Measurements from ENCODE around the gene DISC1. TPM values are rescaled to one million over a fixed set of nuclear protein-coding genes. Genes with fewer than 3 reads are reported as not detected.

The DISC1 gene
- total RNA-seq, 1 donor from 2014 or later = 16.0 TPM

- intact Hi-C loops (cut with DNase I) = no loop called here
- Histone ChIP-seq H3K4me3 (no peak overlapping the region), H3K9me3 (peaks cover 0 to 5% of the 10 kb centered on the region in 2 donors), H3K27ac (no peak overlapping the region), H3K27me3 (no peaks in the 10 kb centered on the region), H3K4me1 (no peaks in the 10 kb centered on the region), H3K36me3 (no peaks in the 10 kb centered on the region)
- no peak for DNase-seq (ENCODE audit: low spot score in 2 of 2)
- no peak for TF ChIP-seq CTCF (IDR thresholded peaks at IDR 0.05)
Observed at GRCh38 chr1:231670755-231671154, 44.2 kb downstream of the DISC1 start.

GRCh38 chr1:231674575-231674974 is 48.0 kb downstream of the DISC1 start:
- intact Hi-C loops (cut with DNase I) = no loop called here
- H3K4me3 ChIP-seq = no peak overlapping the region
- H3K27me3 ChIP-seq = no peaks in the 10 kb centered on the region
- H3K4me1 ChIP-seq = no peaks in the 10 kb centered on the region
- H3K36me3 ChIP-seq = no peaks in the 10 kb centered on the region
- DNase-seq (ENCODE audit: low spot score in 2 of 2) = no peak
- TF ChIP-seq CTCF (IDR thresholded peaks at IDR 0.05) = no peak
- no peak overlapping the region for H3K27ac ChIP-seq
- H3K9me3 ChIP-seq = peaks cover 0 to 5% of the 10 kb centered on the region in 2 donors

- H3K27me3 ChIP-seq = no peaks in the 10 kb centered on the region
- H3K4me1 ChIP-seq = no peaks in the 10 kb centered on the region
- no peaks in the 10 kb centered on the region for H3K36me3 ChIP-seq
- intact Hi-C loops (cut with DNase I) = no loop called here
- H3K4me3 ChIP-seq = no peak overlapping the region
- no peak overlapping the region for H3K27ac ChIP-seq
- DNase-seq (ENCODE audit: low spot score in 2 of 2) = no peak
- TF ChIP-seq CTCF (IDR thresholded peaks at IDR 0.05) = no peak
- H3K9me3 ChIP-seq = no peaks in the 10 kb centered on the region
Observed at GRCh38 chr1:231676487-231676886, 49.9 kb downstream of the DISC1 start.

GRCh38 chr1:231677442-231677841 is 50.9 kb downstream of the DISC1 start:
- no peak for TF ChIP-seq CTCF (IDR thresholded peaks at IDR 0.05)

GRCh38 chr1:231678011-231678432 is 51.4 kb downstream of the DISC1 start:
- Histone ChIP-seq H3K4me1 (no peaks in the 10 kb centered on the region), H3K27ac (no peak overlapping the region), H3K9me3 (no peaks in the 10 kb centered on the region), H3K36me3 (no peaks in the 10 kb centered on the region), H3K4me3 (no peak overlapping the region), H3K27me3 (no peaks in the 10 kb centered on the region)
- no peak for DNase-seq (ENCODE audit: low spot score in 2 of 2)
- no peak for TF ChIP-seq CTCF (IDR thresholded peaks at IDR 0.05)
- intact Hi-C loops (cut with DNase I) = no loop called here

More at GRCh38 chr1:231677442-231677841, 50.9 kb downstream of the DISC1 start:
- H3K4me3 ChIP-seq = no peak overlapping the region
- H3K27me3 ChIP-seq = no peaks in the 10 kb centered on the region
- no peaks in the 10 kb centered on the region for H3K36me3 ChIP-seq
- H3K4me1 ChIP-seq = no peaks in the 10 kb centered on the region
- no peak for DNase-seq (ENCODE audit: low spot score in 2 of 2)
- intact Hi-C loops (cut with DNase I) = no loop called here
- H3K9me3 ChIP-seq = no peaks in the 10 kb centered on the region
- H3K27ac ChIP-seq = no peak overlapping the region

- no peaks in the 10 kb centered on the region for H3K9me3 ChIP-seq
- no peak for TF ChIP-seq CTCF (IDR thresholded peaks at IDR 0.05)
- no peak overlapping the region for H3K4me3 ChIP-seq
- no peak overlapping the region for H3K27ac ChIP-seq
- H3K36me3 ChIP-seq = no peaks in the 10 kb centered on the region
- no peaks in the 10 kb centered on the region for H3K27me3 ChIP-seq
- no peak for DNase-seq (ENCODE audit: low spot score in 2 of 2)
- intact Hi-C loops (cut with DNase I) = no loop called here
- no peaks in the 10 kb centered on the region for H3K4me1 ChIP-seq
Observed at GRCh38 chr1:231679109-231679508, 52.5 kb downstream of the DISC1 start.
